GM21529 (cell line): Measurements from ENCODE around the gene NNAT.
"Not testable (repeated sequence)": the region's sequence is repeated elsewhere in the genome, so short reads cannot be mapped to it uniquely, and the experiment has no call there.

ENCODE experiments used
- ATAC-seq: cut with Tn5 transposase; IDR thresholded peaks from one replicate; pipeline ENCODE4 v1.9.1; 2021; ENCODE audit not compliant: unreplicated experiment

Gene NNAT

DNA sequence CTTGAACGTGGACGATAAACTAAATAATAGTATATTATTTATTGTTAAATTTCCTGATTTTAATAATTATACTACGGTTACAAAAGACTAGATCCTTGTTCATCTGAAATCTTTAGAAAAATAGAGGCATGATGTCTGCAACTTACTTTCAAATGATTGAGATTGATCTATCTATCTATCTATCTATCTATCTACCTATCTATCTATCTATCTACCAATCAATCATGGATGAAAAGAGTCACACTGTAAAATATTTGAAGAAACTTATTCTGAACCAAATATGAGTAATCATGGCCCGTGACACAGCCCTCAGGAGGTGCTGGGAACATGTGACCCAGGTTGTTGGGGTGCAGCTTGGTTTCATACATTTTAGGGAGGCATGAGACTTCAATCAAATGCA is 18.4 kb downstream of the NNAT start:
- ATAC-seq: no peak

DNA sequence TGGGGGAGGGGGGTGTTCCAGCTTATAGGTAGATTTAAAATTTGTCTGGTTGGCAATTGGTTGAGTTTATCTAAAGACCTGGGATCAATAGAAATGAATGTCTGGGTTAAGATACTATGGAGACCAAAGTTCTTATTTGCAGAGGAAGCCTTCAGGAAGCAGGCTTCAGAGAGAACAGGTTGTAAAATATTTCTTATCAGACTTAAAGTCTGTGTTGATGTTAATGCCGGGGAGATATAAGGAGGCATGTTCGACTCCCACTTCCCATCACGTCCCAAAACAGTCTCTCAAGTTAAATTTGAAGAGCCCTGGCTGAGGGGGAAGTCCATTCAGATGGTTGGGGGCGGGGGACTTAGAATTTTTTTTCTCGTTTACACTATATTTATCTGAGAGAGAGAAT is 19.0 kb downstream of the NNAT start:
- ATAC-seq: no peak

DNA sequence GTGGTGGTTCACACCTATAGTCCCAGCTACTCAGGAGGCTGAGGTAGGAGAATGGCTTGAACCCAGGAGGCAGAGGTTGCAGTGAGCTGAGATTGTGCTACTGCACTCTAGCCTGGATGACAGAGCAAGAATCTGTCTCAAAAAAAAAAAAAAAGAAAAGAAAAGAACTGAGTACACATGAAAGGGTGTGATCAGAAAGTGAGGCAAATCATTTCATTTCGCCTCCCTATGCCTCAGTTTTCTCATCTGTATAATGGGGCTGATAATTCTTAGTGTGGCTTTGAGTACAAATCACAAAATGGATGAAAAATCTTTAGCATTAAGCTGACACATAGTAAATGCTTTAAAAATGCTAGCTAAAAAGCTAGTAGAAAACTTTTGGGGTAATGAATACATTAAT is 19.8 kb downstream of the NNAT start:
- not testable (repeated sequence) for ATAC-seq

DNA sequence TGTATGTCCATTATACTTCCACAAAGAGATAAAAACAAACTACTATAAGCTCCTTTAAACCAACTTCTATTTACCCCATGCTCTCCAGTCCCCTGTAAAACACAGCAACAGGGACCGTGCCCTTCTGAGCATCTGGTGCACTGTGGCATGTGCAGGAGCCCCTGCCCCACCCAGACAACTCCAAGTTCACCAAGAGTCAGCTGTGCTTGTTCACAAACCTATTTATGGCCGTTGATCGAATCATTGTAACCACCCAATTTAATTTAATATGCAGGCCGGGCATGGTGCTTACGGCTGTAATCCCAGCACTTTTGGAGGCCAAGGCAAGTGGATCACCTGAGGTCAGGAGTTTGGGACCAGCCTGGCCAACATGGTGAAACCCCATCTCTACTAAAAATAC is 20.3 kb downstream of the NNAT start:
- ATAC-seq: no peak

DNA sequence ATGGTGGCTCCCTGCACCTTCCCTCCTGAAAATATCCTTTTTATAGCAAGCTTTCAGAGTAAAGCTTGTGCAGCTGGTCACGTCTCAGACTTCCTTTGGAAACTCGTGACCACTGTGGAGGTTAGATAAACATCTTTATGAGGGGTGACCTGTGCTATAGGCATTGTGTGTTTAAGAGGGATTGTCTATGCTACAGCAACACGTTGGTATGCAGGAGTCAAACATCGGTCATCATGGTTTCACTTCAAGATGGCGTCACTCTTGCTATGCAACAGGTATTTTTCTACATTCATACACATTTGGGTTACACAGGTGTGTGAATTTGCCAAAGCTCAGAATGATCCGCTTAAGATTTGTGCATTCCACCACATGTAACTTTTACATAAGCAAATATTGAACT is 21.2 kb downstream of the NNAT start:
- no peak for ATAC-seq

DNA sequence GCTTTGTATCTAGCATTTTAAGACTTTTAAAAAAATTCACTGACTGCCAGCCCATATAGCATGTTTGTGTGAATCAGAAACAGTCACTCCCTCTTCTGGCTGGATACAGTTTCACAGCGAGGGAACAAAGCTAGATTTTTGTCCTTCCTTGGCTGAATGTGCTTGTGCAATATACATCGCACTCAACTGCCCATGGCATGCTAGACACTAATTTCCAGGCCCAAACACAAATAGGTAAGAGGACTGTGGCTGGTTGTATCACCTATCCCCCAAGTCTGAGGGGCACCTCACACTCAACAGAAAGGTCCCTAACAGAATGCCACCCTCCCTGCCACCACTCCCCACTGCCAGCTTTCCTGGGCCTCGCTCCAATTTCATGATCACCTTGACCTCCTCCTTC is 22.8 kb downstream of the NNAT start:
- no peak for ATAC-seq

DNA sequence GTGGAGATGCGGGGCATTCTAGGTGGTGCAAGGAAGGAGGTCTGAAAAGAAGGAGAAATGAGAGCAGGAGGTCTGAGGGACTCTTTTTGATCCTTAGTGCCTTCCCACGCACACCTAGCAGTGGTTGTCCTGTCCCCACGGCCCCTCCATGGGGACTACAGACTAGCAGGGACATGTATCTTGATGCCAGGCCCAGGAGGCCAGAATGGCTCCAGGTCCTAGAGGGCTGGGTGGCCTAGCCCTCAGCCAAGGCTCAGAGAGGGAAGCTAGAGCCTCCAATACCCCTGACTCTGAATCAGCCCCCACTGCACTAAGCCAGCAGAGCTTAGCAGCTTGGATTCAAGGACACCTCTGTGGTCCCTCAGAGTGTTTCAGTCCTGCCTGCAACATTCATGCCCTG is 23.3 kb downstream of the NNAT start:
- no peak for ATAC-seq

DNA sequence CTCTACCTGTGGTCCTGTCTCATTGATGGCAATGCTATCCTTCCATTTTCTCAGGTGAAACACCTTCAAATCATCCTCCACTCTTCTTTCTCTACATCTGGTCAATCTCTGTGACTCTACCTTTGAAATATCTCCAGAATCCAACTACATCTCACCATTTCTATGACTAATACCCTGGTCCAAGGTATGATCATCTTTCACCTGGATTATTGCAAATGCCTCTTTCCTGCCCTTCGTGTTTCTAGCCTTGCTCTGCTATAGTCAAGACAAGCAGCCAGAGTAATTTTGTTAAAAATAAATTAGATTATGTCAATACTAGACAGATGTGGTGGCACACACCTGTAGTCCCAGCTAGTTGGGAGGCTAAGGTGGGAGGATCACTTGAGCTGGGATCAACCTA is 24.5 kb downstream of the NNAT start:
- ATAC-seq: no peak

DNA sequence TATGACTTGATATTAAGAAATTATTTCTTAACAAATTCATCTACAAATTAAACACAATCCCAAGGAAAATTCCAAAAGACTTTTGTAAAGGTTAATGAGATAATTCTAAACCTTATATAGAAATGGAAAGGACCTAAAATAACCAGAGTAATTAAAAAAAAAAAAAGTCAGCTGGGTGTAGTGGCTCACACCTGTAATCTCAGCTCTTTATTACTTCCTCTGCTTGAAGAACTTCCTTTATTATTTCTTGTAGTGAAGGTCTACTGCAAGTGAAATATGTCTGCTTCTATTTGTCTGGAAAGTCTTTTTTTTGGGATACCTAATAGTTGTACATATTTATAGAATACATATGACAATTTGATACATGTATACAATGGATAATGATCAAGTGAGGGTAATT is 26.9 kb downstream of the NNAT start:
- no peak for ATAC-seq

DNA sequence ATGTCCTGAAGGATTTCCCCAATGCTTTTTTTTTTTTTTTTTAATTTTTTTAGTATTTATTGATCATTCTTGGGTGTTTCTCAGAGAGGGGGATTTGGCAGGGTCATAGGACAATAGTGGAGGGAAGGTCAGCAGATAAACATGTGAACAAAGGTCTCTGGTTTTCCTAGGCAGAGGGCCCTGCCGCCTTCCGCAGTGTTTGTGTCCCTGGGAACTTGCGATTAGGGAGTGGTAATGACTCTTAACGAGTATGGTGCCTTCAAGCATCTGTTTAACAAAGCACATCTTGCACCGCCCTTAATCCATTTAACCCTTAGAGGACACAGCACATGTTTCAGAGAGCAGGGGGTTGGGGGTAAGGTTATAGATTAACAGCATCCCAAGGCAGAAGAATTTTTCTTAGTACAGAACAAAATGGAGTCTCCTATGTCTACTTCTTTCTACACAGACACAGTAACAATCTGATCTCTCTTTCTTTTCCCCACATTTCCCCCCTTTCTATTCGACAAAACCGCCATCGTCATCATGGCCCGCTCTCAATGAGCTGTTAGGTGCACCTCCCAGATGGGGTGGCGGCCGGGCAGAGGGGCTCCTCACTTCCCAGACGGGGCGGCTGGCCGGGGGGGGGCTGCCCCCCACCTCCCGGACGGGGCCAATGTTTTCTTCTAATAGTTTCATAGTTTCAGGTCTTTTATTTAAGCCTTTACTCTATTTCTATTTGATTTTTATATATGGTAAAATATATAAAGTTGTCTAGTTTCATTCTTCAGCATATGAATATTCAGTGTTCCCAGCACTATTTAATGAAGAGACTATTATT is 29.3 kb downstream of the NNAT start:
- not testable (repeated sequence) for ATAC-seq

DNA sequence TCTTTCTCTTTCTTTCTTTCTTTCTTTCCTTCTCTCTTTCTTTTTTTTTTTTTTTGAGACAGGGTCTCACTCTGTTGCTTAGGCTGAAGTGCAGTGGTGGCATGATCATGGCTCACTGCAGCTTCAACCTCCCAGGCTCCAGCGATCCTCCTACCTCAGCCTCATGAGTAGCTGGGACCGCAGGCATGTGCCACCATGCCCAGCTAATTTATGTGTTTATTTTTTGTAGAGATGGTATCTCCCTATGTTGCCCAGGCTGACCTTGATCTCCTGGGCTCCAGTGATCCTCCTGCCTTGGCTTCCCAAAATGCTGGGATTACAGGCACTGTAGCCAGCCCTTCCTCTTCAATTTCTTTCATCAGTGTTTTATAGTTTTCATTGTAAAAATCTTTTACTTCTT is 30.6 kb downstream of the NNAT start:
- not testable (repeated sequence) for ATAC-seq

DNA sequence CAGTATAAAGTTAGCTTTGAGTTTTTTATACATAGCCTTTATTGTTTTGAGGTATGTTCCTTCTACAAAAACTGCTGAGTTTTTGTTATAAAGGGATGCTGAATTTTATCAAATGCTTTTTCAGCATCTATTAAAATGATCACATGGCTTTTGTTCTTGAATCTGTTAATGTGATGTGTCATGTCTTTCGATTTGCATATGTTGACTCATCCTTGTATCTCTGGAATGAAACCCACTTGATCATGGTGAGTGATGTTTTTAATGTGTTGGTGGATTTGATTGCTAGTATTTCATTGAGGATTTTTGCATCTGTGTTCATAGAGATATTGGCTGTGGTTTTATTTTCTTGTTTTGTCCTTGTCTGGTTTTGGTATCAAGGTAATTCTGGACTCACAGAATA is 31.4 kb downstream of the NNAT start:
- ATAC-seq: no peak

DNA sequence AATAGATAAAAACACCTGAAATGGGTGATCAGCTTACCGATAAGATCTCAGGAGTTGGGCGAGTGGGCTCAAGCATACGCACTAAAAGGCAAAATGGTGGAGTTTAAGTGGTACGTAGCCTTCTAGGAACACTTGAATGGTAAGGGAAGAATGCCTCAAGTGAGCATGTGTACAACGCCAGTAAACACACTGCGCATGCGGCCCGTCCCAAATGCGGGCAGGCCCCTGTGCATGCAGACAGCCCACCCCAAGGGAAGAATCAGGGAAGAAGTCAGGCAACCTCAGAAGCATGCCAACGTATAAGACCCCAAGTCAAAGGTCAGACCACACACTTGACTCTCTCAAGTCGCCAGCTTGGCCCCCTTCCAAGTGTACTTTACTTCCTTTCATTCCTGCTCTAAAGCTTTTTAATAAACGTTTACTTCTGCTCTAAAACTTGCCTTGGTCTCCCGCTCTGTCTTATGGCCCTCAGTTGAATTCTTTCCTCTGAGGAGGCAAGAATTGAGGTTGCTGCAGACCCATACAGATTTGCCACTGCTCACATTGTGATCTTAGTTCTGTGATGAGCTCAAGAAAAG is 33.8 kb downstream of the NNAT start:
- ATAC-seq: not testable (repeated sequence)

DNA sequence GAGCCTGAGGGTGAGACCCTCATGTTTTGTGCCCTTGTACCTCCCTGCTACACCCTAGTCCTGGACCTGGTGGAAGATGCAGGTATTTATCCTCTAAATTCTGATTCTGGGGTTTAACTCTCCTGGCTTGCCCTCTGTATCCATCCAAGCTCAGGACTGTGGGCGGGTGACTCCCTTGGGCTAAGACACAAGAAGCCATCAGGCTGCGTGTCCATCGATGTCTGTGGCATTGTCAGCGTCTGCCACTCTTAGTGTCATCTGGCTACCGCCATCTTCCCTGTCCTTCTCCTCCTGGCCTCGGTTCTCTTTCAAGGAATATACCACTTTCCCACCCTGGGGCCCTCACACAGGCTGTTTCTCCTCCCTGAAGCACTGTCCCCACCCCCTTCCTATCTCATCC is 35.5 kb downstream of the NNAT start:
- no peak for ATAC-seq

DNA sequence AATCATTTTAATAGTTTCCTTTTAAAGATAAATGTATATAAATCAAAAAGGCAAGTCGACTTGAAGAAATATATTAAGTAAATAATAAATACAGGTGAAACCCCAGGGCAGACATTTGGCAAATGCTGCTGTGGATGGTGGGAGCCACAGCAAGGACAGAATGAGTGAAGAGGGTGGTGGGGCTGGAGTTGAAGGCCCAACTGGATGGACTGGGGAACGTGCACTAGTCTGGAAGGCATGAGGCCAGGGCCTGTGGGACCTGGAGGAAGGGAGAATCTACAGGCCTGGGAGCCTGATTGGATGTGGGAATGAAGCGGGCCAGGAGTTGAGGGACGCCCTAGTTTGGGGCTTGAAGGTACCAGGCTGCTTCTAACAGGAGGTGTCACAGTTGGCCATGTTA is 37.3 kb downstream of the NNAT start:
- no peak for ATAC-seq

DNA sequence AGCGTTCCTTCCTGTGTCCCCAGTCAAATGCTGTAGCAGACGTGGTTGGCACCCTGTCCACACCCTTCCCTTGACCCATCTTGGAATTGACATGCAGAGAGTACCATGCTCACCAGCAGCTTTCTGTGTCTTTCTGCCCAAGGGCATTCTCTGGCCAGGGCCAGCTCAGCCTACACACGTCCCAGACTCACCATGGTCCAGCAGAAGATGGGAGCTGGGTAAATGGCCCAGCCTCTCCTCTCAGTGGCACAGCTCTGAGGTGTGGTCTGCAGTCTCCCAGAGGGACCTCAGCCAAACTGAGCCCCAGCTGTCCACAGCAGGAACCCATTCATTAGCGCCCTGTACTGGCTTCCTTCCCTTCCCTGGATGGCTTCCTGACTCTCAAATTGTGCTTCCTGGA is 37.7 kb downstream of the NNAT start:
- ATAC-seq: no peak

DNA sequence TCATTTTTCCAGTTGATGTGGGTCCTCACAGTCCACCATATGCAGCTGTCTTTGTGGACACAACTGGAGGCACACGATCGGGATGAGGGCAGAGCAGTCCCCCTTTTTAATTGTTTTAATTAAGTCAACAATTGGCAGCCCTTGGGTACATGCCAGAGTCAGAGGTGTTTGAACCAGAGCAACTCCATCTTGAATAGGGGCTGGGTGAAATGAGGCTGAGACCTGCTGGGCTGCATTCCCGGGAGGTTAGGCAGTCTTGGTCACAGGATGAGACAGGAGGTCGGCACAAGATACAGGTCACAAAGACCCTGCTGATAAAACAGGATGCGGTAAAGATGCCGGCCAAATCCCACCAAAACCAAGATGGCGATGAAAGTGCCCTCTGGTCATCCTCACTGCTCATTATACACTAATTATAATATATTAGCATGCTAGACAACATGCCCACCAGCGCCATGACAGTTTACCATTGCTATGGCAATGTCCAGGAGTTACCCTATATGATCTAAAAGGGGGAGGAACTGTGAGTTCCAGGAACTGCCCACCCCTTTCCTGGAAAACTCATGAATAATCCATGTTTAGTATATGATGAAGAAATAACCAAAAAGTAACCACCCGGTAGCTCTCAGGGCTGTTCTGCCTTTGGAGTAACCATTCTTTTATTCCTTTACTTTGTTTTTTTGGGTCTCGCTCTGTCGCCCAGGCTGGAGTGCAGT is 38.4 kb downstream of the NNAT start:
- no peak for ATAC-seq

DNA sequence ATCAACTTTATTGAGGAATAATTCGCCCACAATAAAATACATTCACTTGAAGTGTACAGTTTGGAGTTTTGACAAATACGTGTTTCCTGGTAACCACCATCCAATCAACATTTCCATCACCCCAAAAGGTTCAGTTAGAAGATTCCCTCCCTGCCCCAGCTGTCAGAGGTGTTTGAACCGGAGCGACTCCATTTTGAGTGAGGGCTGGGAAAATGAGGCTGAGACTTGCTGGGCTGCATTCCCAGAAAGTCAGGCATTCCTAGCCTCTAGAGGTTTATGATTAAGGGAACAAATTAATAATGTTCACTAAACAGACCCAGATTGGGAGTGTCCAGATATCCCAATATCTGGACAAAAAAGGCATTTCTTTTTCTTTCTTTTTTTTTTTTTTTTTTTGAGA is 39.6 kb downstream of the NNAT start:
- no peak for ATAC-seq

DNA sequence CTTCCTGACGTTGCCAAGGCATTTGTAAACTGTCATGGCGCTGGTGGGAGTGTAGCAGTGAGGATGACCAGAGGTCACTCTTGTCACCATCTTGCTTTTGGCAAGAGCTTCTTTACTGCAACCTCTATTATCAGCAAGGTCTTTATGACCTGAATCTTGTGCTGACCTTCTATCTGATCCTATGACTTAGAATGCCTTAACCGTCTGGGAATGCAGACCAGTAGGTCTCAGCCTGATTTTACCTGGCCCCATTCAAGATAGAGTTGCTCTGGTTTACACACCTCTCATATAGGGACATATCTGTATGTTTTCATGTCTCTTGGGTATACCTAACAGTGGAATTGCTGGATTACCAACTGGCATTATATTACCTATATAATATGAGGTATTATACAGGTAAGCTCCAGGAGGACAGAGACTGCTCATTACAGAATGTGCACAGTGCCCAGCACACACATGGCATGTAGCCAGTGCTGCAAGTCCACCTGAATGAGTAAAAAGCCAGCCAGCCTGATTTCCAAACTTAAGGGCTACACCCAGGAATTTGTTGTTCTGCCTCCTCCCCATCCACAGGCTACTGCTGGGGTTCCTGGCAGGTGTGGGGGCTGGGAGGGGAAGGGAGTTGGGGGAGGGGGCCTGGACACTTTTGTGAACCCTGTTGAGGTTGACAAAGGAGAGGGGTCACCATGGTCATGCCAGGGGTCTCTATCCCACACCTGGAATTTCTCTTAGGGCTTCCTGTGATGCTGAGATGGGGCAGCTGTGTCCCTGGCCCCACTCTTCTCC is 41.8 kb downstream of the NNAT start:
- no peak for ATAC-seq

DNA sequence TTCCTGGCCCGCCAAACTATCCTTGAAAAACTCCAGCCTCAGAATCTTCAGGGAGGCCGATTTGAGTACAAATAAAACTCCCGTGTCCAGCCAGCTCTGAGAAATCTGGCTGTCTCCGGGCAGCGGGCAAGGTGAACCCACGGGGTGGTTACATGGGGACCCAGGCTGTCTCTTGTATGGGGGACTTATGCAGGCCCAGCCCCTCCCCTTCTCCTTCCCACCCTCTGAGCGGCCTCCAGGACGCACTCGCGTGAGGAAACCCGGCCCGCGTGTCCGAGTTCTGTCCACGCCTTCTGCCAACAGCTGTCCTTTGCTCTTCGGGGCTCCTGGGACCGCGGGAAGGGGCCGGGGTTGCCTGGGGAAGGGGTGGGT is 43.0 kb downstream of the NNAT start:
- ATAC-seq: no peak

DNA sequence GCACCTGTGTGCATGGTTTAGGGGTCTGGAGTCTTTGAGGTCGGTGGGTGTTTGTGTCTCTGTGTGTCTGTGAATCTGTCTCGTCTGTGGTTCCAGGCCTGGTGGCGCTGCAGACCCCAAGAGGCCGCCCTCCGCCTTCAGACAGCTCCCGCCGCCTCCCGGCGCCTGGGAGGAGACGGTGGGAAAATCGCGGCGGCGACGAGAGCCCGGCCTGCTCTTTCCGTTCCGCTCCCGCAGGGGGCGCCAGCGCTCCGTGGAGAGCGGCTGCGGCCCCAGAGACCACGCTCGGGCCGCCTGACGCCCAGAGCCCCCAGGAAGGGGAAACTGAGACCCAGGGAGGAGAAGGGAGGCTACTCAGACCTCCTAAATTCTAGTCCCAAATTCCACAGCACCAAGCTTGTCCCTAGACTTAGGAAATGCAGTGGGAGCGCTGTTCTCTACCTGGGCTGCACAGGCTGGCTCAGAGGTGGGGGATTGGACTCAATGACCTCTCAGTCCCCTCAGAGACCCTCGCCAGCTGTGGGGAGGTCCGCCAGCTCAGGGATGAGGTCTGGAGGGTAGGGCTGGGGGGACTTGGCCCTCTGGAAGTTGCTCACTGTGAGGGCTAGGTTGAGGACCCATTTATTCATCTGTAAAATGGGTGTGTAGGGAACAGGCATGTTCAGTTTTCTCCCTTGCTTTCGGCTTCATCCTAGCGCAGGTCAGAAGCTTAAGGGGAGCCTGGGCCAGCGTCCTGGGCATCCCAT is 43.5 kb downstream of the NNAT start:
- ATAC-seq: no peak
